IPS-18a (cell line): ENCODE measurements around the gene HOATZ.

Experiments used
- H3K27ac ChIP-seq: one replicate; pipeline ENCODE4 v1.5.1; 2013; ENCODE audit warnings: low read length
- H3K27me3 ChIP-seq: one replicate; pipeline ENCODE4 v1.6.1; 2013; ENCODE audit warnings: mild to moderate bottlenecking, low read length; ENCODE audit not compliant: control insufficient read depth, insufficient read depth
- H3K36me3 ChIP-seq: one replicate; pipeline ENCODE4 v1.6.1; 2013; ENCODE audit warnings: low read depth, low read length; ENCODE audit not compliant: control insufficient read depth
- H3K4me1 ChIP-seq: one replicate; pipeline ENCODE4 v1.6.1; 2013; ENCODE audit warnings: low read depth, low read length; ENCODE audit not compliant: control insufficient read depth
- H3K4me3 ChIP-seq: one replicate; pipeline ENCODE4 v1.5.1; 2013; ENCODE audit warnings: low read length
- H3K9ac ChIP-seq: one replicate; pipeline ENCODE4 v1.6.1; 2013; ENCODE audit warnings: mild to moderate bottlenecking, low read length, moderate library complexity
- H3K9me3 ChIP-seq: one replicate; pipeline ENCODE4 v1.6.1; 2013; ENCODE audit warnings: low read depth, low read length; ENCODE audit not compliant: control insufficient read depth

Gene HOATZ

DNA sequence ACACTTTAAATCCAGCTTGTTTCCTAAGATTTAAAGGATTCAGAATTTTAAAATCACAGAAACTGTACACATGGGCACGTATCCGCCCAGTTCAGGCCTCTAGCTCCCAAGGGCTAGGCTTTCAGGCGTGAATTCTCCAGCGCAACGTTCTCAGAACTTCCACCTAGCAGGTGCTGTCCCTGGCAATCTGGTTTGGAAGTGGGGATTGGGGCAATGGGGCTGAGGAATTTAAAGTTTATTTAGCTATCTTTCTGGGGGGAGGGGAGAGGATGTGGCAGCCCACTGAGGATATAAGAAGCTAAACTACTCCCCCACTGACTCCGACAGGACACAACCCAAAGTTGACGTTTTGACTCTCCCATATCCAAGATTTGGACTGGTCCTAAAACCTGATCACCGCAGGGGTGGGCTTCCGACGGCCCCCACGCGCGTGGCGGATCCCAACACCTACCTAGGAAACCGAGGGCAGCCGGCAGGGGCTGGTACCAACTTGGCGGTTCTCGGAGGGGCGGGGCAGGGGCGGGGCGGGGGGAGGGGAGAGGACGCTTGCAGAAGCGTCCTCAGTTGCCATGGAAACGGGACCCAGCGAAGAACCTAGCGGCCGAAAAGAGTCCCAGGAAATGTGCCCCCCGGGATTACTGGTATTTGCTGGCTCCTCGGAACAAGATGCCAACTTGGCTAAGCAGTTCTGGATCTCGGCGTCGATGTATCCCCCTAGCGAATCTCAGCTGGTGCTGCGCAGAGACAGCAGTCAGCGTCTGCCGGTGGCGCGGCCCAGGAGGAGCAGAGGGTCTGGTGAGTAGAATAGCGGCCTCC lies at the start of gene HOATZ:
HOATZ (plus strand) TSS at position 563 of the 816 bp plus-strand sequence; CDS start at position 570, 7 bp downstream.
- no peaks in the 10 kb centered on the region for H3K9me3 ChIP-seq
- H3K4me3 ChIP-seq, result peak within 1 kb of the TSS; percentile 57
- no peak within 1 kb of the TSS for H3K27ac ChIP-seq
- H3K36me3 ChIP-seq, result no peaks in the 10 kb centered on the region
- H3K4me1 ChIP-seq, result peaks cover 7% of the 10 kb centered on the region
- peaks cover 49% of the 10 kb centered on the region for H3K27me3 ChIP-seq
- H3K9ac ChIP-seq, result no peak within 1 kb of the TSS

DNA sequence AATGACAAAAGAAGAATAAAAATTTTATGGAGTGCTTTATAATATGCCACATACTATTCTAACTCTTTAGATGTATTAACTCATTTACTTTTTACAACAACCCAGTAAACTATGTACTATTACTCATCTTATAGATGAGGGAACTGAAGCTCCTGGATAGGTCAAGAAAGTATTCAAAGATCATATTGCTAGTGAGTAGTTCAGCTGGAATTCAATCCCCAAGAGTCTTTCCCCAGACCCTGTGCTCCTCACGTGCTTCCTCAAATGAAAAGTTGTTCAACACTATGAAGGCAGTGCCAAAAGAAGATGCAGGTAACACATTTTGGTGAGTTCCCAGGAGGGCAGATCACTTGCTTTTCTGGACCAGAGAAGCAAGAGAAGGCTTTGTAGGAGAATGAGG lies 49.2 kb upstream of the HOATZ start:
- no peak overlapping the region for H3K27ac ChIP-seq
- no peaks in the 10 kb centered on the region for H3K27me3 ChIP-seq
- H3K4me3 ChIP-seq, result no peak overlapping the region
- H3K36me3 ChIP-seq, result no peaks in the 10 kb centered on the region
- H3K9ac ChIP-seq, result no peak overlapping the region
- no peaks in the 10 kb centered on the region for H3K9me3 ChIP-seq
- H3K4me1 ChIP-seq, result no peaks in the 10 kb centered on the region

DNA sequence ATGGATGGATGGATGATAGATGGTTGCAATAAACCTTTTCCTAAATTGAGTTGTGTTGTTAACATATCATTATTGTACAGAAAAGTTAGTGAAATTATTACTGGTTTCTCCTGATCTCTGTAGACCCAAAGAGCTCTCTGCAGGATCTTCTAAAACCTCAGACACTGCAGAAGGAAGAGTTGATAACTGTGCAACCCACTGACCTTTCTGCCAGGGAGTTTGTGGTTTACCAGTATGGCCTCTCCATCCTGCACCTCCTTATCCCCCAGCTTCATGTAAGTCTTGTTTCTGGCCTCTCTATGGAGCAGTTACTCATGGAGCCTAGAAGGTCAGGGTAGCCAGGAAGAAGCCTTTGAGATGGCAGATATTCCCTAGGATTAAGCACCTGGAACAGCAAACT lies 48.0 kb upstream of the HOATZ start:
- no peaks in the 10 kb centered on the region for H3K4me1 ChIP-seq
- H3K27me3 ChIP-seq, result no peaks in the 10 kb centered on the region
- no peak overlapping the region for H3K4me3 ChIP-seq
- H3K9me3 ChIP-seq, result no peaks in the 10 kb centered on the region
- no peaks in the 10 kb centered on the region for H3K36me3 ChIP-seq
- H3K9ac ChIP-seq, result no peak overlapping the region
- no peak overlapping the region for H3K27ac ChIP-seq

DNA sequence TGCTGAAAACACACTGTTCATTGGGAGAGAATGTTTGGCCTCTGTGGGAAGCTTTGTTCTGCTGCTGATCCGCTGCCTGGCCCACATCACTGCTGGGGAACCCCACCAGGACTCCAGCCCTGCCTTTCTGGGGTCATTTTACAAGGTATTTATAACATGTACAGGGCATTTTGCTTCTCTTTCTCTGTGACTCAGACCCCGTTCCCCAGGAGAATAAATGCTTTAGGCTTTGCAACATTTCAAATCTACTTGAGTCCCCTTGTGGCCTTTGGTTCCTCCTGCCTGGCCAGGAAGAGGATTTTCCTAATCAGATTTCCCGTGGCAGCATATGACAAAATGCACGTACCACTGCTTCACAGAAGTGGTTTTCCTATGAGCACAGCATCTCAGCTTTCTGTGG lies 45.4 kb upstream of the HOATZ start:
- Histone ChIP-seq H3K27ac (no peak overlapping the region), H3K9ac (no peak overlapping the region), H3K4me3 (no peak overlapping the region), H3K27me3 (no peaks in the 10 kb centered on the region), H3K9me3 (no peaks in the 10 kb centered on the region), H3K4me1 (no peaks in the 10 kb centered on the region), H3K36me3 (no peaks in the 10 kb centered on the region)

DNA sequence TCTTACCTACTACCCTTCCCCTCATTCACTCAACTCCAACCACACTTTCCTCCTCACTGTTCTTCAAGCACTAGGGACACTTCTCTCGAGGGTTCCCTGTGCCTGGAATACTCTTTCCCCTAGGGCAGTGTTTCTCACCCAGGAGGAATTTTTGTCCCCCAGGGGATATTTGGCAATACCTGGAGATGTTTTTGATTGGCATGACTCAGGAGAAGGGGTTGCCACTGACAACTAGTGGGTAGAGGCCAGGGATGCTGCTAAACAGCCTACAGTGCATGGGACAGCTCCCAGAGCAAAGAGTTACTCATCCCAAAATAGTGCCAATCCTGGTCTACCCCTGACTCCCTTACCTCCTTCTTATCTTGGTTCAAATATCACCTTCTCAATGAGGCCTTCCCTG lies 42.4 kb upstream of the HOATZ start:
- Histone ChIP-seq H3K9me3 (no peaks in the 10 kb centered on the region), H3K27ac (no peak overlapping the region), H3K4me1 (no peaks in the 10 kb centered on the region), H3K27me3 (no peaks in the 10 kb centered on the region), H3K9ac (no peak overlapping the region), H3K36me3 (no peaks in the 10 kb centered on the region), H3K4me3 (no peak overlapping the region)

DNA sequence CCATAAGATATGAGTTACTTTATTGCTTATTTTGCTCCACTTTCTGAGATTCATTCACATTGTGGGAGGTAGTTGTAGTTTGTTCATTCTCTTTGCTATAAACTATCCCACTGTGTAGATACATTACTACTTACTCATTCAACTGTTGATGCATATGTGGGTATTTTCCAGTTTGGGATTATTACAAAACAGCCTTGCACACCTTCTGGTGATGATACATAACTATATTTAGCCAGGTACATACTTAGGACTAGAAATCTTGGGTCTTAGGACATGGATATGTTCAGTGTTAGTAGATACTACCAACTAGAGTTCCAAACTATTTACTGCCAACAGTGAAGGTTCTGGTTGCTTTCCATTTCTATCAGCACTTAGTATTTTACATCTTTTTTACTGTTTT lies 40.1 kb upstream of the HOATZ start:
- H3K9me3 ChIP-seq, result no peaks in the 10 kb centered on the region
- no peak overlapping the region for H3K4me3 ChIP-seq
- H3K9ac ChIP-seq, result no peak overlapping the region
- H3K4me1 ChIP-seq, result no peaks in the 10 kb centered on the region
- no peaks in the 10 kb centered on the region for H3K27me3 ChIP-seq
- no peak overlapping the region for H3K27ac ChIP-seq
- no peaks in the 10 kb centered on the region for H3K36me3 ChIP-seq

DNA sequence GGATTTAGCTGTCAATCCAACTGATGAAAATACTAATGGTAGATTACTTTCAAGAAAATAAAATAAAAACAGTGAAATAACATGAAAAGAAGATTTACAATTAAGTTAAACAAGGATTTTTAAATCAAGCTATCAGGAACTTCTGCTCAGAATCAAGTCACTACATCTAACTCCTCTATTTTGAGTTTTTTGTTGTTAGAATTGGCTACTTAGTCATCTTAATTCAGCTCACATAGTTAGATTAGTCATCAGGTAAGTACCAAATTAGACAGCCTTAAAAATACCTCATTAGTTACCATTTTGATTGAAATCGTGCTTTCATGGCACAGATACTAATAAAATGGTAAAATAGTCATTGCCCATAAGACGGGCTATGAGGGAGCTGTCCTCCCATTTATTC lies 38.2 kb upstream of the HOATZ start:
- no peaks in the 10 kb centered on the region for H3K9me3 ChIP-seq
- no peak overlapping the region for H3K9ac ChIP-seq
- H3K4me1 ChIP-seq, result no peaks in the 10 kb centered on the region

DNA sequence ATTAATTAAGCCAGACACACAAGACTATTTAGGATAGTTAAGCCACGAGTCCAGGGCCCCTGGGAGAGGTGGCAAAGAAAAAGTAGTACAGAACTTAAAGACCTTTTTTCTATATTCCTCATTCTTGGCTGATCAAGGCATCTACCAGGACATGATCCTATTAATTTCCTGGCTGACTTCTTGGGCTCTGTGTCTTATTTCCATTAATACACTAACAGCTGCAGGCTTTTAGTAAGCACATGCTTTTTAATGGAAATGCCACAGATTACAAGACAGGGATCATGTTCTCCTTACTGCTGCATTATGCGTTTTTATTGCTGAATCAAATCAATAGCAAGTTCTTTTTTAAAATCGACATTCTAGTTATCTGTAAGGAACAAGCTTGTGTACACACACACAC lies 37.6 kb upstream of the HOATZ start:
- no peaks in the 10 kb centered on the region for H3K9me3 ChIP-seq
- H3K36me3 ChIP-seq, result no peaks in the 10 kb centered on the region
- H3K9ac ChIP-seq, result no peak overlapping the region
- no peaks in the 10 kb centered on the region for H3K27me3 ChIP-seq
- no peak overlapping the region for H3K27ac ChIP-seq
- H3K4me3 ChIP-seq, result no peak overlapping the region
- no peaks in the 10 kb centered on the region for H3K4me1 ChIP-seq

More for the DNA sequence above, 38.2 kb upstream of the HOATZ start:
- Histone ChIP-seq H3K36me3 (no peaks in the 10 kb centered on the region), H3K4me3 (no peak overlapping the region), H3K27me3 (no peaks in the 10 kb centered on the region), H3K27ac (no peak overlapping the region)

DNA sequence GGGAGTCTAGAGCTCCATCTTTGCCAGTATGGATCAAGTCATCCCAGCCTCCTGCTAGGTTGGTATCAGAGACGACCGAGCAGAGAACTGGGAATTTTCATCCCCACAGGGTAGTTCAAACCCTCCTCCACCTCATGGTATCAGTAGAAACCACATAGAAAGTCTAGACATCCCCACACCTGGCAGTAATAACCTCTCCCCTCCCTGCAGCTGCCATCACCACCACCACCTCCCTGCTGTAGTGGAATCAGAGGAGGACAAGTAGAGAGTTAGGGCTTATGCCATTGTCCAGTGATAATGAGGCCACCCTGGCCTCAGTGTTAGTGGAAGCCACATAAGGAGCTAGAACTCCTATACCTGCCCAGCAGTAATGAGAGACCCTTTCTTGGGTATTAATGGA lies 36.7 kb upstream of the HOATZ start:
- Histone ChIP-seq H3K27me3 (no peaks in the 10 kb centered on the region), H3K9ac (no peak overlapping the region), H3K9me3 (no peaks in the 10 kb centered on the region), H3K4me1 (no peaks in the 10 kb centered on the region), H3K4me3 (no peak overlapping the region), H3K36me3 (no peaks in the 10 kb centered on the region), H3K27ac (no peak overlapping the region)

DNA sequence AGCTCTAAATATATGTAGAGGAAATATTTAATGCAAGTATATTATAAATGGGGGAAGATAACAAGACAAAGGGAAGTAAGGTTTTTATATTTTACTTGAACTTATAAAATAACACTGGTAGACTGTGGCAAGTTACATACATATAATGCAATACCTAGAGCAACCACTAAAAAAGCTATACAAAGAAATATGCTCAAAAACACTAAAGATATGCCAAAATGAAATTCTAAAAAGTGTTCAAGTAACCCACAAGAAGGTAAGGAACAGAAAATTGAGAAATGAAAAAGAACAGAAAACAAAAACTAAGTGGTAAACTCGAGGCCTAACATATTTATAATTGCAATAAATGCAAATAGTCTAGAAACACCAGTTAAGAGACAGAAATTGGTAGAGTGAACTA lies 34.9 kb upstream of the HOATZ start:
- Histone ChIP-seq H3K27ac (no peak overlapping the region), H3K4me1 (no peaks in the 10 kb centered on the region), H3K27me3 (no peaks in the 10 kb centered on the region), H3K9ac (no peak overlapping the region), H3K9me3 (no peaks in the 10 kb centered on the region), H3K4me3 (no peak overlapping the region), H3K36me3 (no peaks in the 10 kb centered on the region)

DNA sequence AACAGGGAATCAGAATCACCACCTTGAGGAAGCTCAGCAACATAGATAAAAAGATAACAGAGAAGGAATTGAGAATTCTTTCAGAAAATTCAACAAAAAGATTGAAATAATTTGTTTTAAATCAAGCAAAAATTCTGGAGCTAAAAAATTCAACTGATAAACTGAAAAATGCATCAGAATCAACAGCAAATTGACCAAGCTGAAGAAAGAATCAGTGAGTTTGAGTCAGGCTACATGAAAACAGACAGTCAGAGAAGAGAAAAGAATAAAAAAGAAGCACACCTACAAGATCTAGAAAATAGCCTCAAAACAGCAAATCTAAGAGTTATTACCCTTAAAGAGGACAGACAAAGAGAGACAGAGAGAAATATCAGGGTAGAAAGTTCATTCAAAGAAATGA lies 31.1 kb upstream of the HOATZ start:
- H3K4me3 ChIP-seq, result no peak overlapping the region
- H3K27me3 ChIP-seq, result no peaks in the 10 kb centered on the region
- no peaks in the 10 kb centered on the region for H3K4me1 ChIP-seq
- H3K9me3 ChIP-seq, result no peaks in the 10 kb centered on the region
- H3K27ac ChIP-seq, result no peak overlapping the region
- H3K9ac ChIP-seq, result no peak overlapping the region
- H3K36me3 ChIP-seq, result no peaks in the 10 kb centered on the region

DNA sequence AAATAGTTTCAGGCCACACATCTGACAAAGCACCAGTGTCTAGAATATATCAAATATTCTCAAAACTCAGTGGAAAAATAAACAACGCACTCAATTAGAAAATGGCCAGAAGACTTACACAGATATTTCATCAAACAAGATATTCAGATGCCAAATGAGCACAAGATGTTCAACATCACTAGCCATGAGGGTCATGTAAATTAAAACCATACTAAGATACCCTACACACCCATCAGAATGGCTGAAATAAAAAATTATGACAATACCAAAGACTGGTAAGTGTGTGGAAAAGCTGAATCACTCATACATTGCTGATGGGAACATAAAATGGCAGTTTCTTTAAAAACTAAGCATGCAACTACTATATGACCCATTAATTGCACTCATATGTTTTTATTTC lies 24.1 kb upstream of the HOATZ start:
- Histone ChIP-seq H3K4me1 (no peaks in the 10 kb centered on the region), H3K9ac (no peak overlapping the region), H3K4me3 (no peak overlapping the region), H3K9me3 (no peaks in the 10 kb centered on the region), H3K27ac (no peak overlapping the region), H3K27me3 (no peaks in the 10 kb centered on the region), H3K36me3 (no peaks in the 10 kb centered on the region)
